ENCODE measurements around the gene INF2.

DNA sequence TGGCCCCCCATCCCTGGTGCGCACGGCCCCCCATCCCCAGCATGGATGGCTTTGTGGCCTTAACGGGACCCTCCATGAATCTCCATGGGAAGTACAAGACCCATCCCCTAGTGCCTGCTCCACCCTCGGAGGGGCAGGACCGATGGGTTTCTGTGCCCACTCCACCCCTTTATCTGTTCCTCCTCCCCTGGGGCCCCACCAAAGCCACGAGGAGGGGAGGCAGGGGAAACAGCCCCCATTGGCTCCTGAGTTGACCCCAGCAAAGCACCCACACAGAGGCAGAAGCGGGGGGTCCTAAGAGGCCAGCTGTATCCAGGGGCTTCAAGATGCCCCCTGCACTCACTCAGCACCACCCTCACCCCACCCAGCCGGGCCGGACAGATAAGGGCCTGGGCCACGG is 48.7 kb upstream of the INF2 start:
- TF ChIP-seq CTCF (IDR thresholded peaks at IDR 0.05) (no peak), EP300 (IDR thresholded peaks at IDR 0.05) (no peak)

All from upper lobe of left lung (tissue), 4 donors.